HEK293 (cell line): ENCODE measurements around the gene SRD5A1.

Experiments
- CTCF ChIA-PET: fragments of 350-600 bp; formaldehyde crosslinking; extraction: SDS; loops from one replicate; lab custom pipeline; 2021; ENCODE audit warnings: antibody characterized with exemption; lab: Yijun Ruan, JAX
- POLR2A ChIA-PET: fragments of 300-600 bp; formaldehyde crosslinking; extraction: SDS; loops from one replicate; lab custom pipeline; 2020; ENCODE audit warnings: antibody characterized with exemption, inconsistent platforms; lab: Yijun Ruan, JAX
- H3K27ac ChIP-seq: fragments of 200-500 bp; sonication (Bioruptor generic); 2 replicates; pipeline ENCODE4 v1.5.1; 2014; ENCODE audit warnings: low read depth, low read length, control low read depth, inconsistent platforms; ENCODE audit errors: extremely low read depth
- H3K36me3 ChIP-seq, 2 experiments: fragments of 200-500 bp in 1 of 2; sonication (Bioruptor generic) in 1 of 2; 1 replicate in 1 of 2; 2 replicates in 1 of 2; pipeline ENCODE4 v1.5.1; 2014 to 2017; ENCODE audit warnings: inconsistent platforms in 2 of 2, low read length in 2 of 2; ENCODE audit not compliant: control insufficient read depth in 2 of 2, insufficient read depth in 1 of 2
- H3K4me1 ChIP-seq: fragments of 200-500 bp; sonication (Bioruptor generic); 2 replicates; pipeline ENCODE4 v1.5.1; 2014; ENCODE audit warnings: mild to moderate bottlenecking, low read length, inconsistent platforms; ENCODE audit not compliant: control insufficient read depth, insufficient read depth
- H3K4me3 ChIP-seq: 2 replicates; pipeline ENCODE4 v1.5.1; 2011; ENCODE audit warnings: low read depth, mild to moderate bottlenecking, control low read depth, low read length, moderate library complexity
- H3K9me3 ChIP-seq: fragments of 200-500 bp; sonication (Bioruptor generic); 2 replicates; pipeline ENCODE4 v1.5.1; 2014; ENCODE audit warnings: low read depth, low read length, inconsistent platforms; ENCODE audit not compliant: control insufficient read depth, insufficient read depth
- EGR2 ChIP-seq: fragments of 450-650 bp; formaldehyde crosslinking; IDR thresholded peaks from 2 replicates; pipeline ENCODE4 v1.5.1; 2016; ENCODE audit warnings: low read depth, missing biosample characterization, missing genetic modification characterization
- IKZF3 ChIP-seq: fragments of 450-650 bp; IDR thresholded peaks from 2 replicates; pipeline ENCODE4 v1.5.0; 2018; ENCODE audit warnings: missing biosample characterization, mild to moderate bottlenecking, missing genetic modification characterization, moderate library complexity
- KLF8 ChIP-seq: fragments of 450-650 bp; formaldehyde crosslinking; IDR thresholded peaks from 2 replicates; pipeline ENCODE4 v1.5.1; 2016; ENCODE audit warnings: missing biosample characterization, missing genetic modification characterization
- REPIN1 ChIP-seq: fragments of 450-650 bp; formaldehyde crosslinking; IDR thresholded peaks from 2 replicates; pipeline ENCODE4 v1.5.1; 2017; ENCODE audit warnings: missing biosample characterization, missing genetic modification characterization, low read depth
- SCRT1 ChIP-seq: fragments of 450-650 bp; formaldehyde crosslinking; IDR thresholded peaks from 2 replicates; pipeline ENCODE4 v1.5.1; 2016; ENCODE audit warnings: missing biosample characterization, missing genetic modification characterization, borderline replicate concordance
- SETDB1 ChIP-seq: IDR thresholded peaks from one replicate; pipeline ENCODE4 v1.6.1; 2017; ENCODE audit warnings: mild to moderate bottlenecking, low read length, moderate library complexity, mixed read lengths; ENCODE audit not compliant: insufficient read length
- ZEB2 ChIP-seq: fragments of 450-650 bp; formaldehyde crosslinking; IDR thresholded peaks from 2 replicates; pipeline ENCODE4 v1.5.1; 2016; ENCODE audit warnings: missing biosample characterization, missing genetic modification characterization
- ZFP69B ChIP-seq: fragments of 450-650 bp; formaldehyde crosslinking; IDR thresholded peaks from 2 replicates; pipeline ENCODE4 v1.5.1; 2016; ENCODE audit warnings: missing biosample characterization, missing genetic modification characterization
- ZNF132 ChIP-seq: fragments of 450-650 bp; formaldehyde crosslinking; IDR thresholded peaks from 2 replicates; pipeline ENCODE4 v1.5.1; 2017; ENCODE audit warnings: missing biosample characterization, missing genetic modification characterization, borderline replicate concordance
- ZNF157 ChIP-seq: fragments of 450-650 bp; formaldehyde crosslinking; IDR thresholded peaks from 2 replicates; pipeline ENCODE4 v1.5.1; 2016; ENCODE audit warnings: missing biosample characterization, missing genetic modification characterization
- ZNF211 ChIP-seq: fragments of 450-650 bp; formaldehyde crosslinking; IDR thresholded peaks from 2 replicates; pipeline ENCODE4 v1.5.1; 2016; ENCODE audit warnings: low read depth, missing biosample characterization, missing genetic modification characterization
- ZNF223 ChIP-seq: fragments of 450-650 bp; formaldehyde crosslinking; IDR thresholded peaks from 2 replicates; pipeline ENCODE4 v1.5.1; 2016; ENCODE audit warnings: missing biosample characterization, missing genetic modification characterization
- ZNF26 ChIP-seq: fragments of 450-650 bp; formaldehyde crosslinking; IDR thresholded peaks from 2 replicates; pipeline ENCODE4 v1.5.1; 2016; ENCODE audit warnings: missing biosample characterization, missing genetic modification characterization
- ZNF324 ChIP-seq: fragments of 450-650 bp; formaldehyde crosslinking; IDR thresholded peaks from 2 replicates; pipeline ENCODE4 v1.5.1; 2016; ENCODE audit warnings: missing biosample characterization, missing genetic modification characterization
- ZNF354C ChIP-seq: fragments of 450-650 bp; formaldehyde crosslinking; IDR thresholded peaks from 2 replicates; pipeline ENCODE4 v1.5.1; 2016; ENCODE audit warnings: missing biosample characterization, missing genetic modification characterization, low read depth, borderline replicate concordance
- ZNF404 ChIP-seq: fragments of 450-650 bp; formaldehyde crosslinking; IDR thresholded peaks from 2 replicates; pipeline ENCODE4 v1.5.1; 2017; ENCODE audit warnings: missing biosample characterization, missing genetic modification characterization
- ZNF416 ChIP-seq: fragments of 450-650 bp; formaldehyde crosslinking; IDR thresholded peaks from 2 replicates; pipeline ENCODE4 v1.5.1; 2016; ENCODE audit warnings: missing biosample characterization, missing genetic modification characterization
- ZNF423 ChIP-seq: fragments of 450-650 bp; formaldehyde crosslinking; IDR thresholded peaks from 2 replicates; pipeline ENCODE4 v1.5.1; 2016; ENCODE audit warnings: missing biosample characterization, missing genetic modification characterization
- ZNF501 ChIP-seq: fragments of 450-650 bp; formaldehyde crosslinking; IDR thresholded peaks from 2 replicates; pipeline ENCODE4 v1.5.1; 2016; ENCODE audit warnings: missing biosample characterization, missing genetic modification characterization
- ZNF514 ChIP-seq: fragments of 450-650 bp; formaldehyde crosslinking; IDR thresholded peaks from 2 replicates; pipeline ENCODE4 v1.5.1; 2016; ENCODE audit warnings: missing biosample characterization, missing genetic modification characterization
- ZNF639 ChIP-seq: fragments of 450-650 bp; formaldehyde crosslinking; IDR thresholded peaks from 2 replicates; pipeline ENCODE4 v1.5.1; 2016; ENCODE audit warnings: missing biosample characterization, missing genetic modification characterization
- ZNF785 ChIP-seq: fragments of 450-650 bp; formaldehyde crosslinking; IDR thresholded peaks from 2 replicates; pipeline ENCODE4 v1.5.1; 2016; ENCODE audit warnings: missing biosample characterization, missing genetic modification characterization
- ZSCAN5A ChIP-seq: fragments of 450-650 bp; formaldehyde crosslinking; IDR thresholded peaks from 2 replicates; pipeline ENCODE4 v1.5.1; 2016; ENCODE audit warnings: missing biosample characterization, missing genetic modification characterization
- ZXDB ChIP-seq: fragments of 450-650 bp; formaldehyde crosslinking; IDR thresholded peaks from 2 replicates; pipeline ENCODE4 v1.5.1; 2016; ENCODE audit warnings: missing biosample characterization, missing genetic modification characterization
- TF ChIP-seq, protein P1 (sequence below): fragments of 450-650 bp; formaldehyde crosslinking; IDR thresholded peaks from 2 replicates; pipeline ENCODE4 v1.5.1; 2017; ENCODE audit warnings: missing biosample characterization, missing genetic modification characterization
- TF ChIP-seq, protein P2 (sequence below): fragments of 450-650 bp; formaldehyde crosslinking; IDR thresholded peaks from 2 replicates; pipeline ENCODE4 v1.5.1; 2016; ENCODE audit warnings: missing biosample characterization, missing genetic modification characterization

SRD5A1 gene

GRCh38 chr5:6606884-6607558 is 26.2 kb upstream of the SRD5A1 start:
- Histone ChIP-seq H3K36me3 (peaks cover 74 to 98% of the 10 kb centered on the region in 2 experiments), H3K4me1 (no peaks in the 10 kb centered on the region), H3K4me3 (no peak overlapping the region), H3K27ac (no peak overlapping the region), H3K9me3 (no peaks in the 10 kb centered on the region)
- POLR2A ChIA-PET, result no interaction called here
- CTCF ChIA-PET, result interaction anchor here (0.6 to 0.7 kb wide), 2 partner anchors 12 to 131 kb away, joined by 3 read pairs; no protein-coding TSS in a partner anchor
- TF ChIP-seq EGR2 (tag by site-specific recombination), result no peak

GRCh38 chr5:6607559-6607936 is 25.7 kb upstream of the SRD5A1 start:
- POLR2A ChIA-PET, result no interaction called here

GRCh38 chr5:6608016-6608415 is 25.2 kb upstream of the SRD5A1 start:
- H3K36me3 ChIP-seq, result peaks cover 70 to 98% of the 10 kb centered on the region in 2 experiments
- no peaks in the 10 kb centered on the region for H3K9me3 ChIP-seq
- ChIA-PET POLR2A (no interaction called here), CTCF (interaction anchor here (0.7 kb wide), 1 partner anchor 132 kb away, joined by 3 read pairs; no protein-coding TSS in a partner anchor)
- no peak overlapping the region for H3K27ac ChIP-seq
- no peaks in the 10 kb centered on the region for H3K4me1 ChIP-seq
- no peak overlapping the region for H3K4me3 ChIP-seq
- no peak for TF ChIP-seq ZNF416 (tag by site-specific recombination)
- TF ChIP-seq, protein P1, sequence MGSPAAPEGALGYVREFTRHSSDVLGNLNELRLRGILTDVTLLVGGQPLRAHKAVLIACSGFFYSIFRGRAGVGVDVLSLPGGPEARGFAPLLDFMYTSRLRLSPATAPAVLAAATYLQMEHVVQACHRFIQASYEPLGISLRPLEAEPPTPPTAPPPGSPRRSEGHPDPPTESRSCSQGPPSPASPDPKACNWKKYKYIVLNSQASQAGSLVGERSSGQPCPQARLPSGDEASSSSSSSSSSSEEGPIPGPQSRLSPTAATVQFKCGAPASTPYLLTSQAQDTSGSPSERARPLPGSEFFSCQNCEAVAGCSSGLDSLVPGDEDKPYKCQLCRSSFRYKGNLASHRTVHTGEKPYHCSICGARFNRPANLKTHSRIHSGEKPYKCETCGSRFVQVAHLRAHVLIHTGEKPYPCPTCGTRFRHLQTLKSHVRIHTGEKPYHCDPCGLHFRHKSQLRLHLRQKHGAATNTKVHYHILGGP (tag by site-specific recombination), result no peak
- TF ChIP-seq ZNF639 (tag by site-specific recombination), result no peak
- TF ChIP-seq ZXDB (tag by site-specific recombination), result no peak
- TF ChIP-seq, protein P2, sequence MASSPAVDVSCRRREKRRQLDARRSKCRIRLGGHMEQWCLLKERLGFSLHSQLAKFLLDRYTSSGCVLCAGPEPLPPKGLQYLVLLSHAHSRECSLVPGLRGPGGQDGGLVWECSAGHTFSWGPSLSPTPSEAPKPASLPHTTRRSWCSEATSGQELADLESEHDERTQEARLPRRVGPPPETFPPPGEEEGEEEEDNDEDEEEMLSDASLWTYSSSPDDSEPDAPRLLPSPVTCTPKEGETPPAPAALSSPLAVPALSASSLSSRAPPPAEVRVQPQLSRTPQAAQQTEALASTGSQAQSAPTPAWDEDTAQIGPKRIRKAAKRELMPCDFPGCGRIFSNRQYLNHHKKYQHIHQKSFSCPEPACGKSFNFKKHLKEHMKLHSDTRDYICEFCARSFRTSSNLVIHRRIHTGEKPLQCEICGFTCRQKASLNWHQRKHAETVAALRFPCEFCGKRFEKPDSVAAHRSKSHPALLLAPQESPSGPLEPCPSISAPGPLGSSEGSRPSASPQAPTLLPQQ (tag by site-specific recombination), result no peak
- no peak for TF ChIP-seq ZNF211 (tag by site-specific recombination)
- no peak for TF ChIP-seq ZSCAN5A (tag by site-specific recombination)
- no peak for TF ChIP-seq ZNF157 (tag by site-specific recombination)
- no peak for TF ChIP-seq SETDB1
- no peak for TF ChIP-seq KLF8 (tag by site-specific recombination)
- TF ChIP-seq ZNF501 (tag by site-specific recombination), result no peak
- no peak for TF ChIP-seq SCRT1 (tag by site-specific recombination)
- TF ChIP-seq ZNF423 (tag by site-specific recombination), result no peak
- no peak for TF ChIP-seq ZNF785
- no peak for TF ChIP-seq ZNF514
- no peak for TF ChIP-seq REPIN1 (tag by site-specific recombination)

More at GRCh38 chr5:6607559-6607936, 25.7 kb upstream of the SRD5A1 start:
- CTCF ChIA-PET, result interaction anchor here (0.6 to 0.7 kb wide), 2 partner anchors 13 to 131 kb away, joined by 3 read pairs; no protein-coding TSS in a partner anchor
- H3K9me3 ChIP-seq, result no peaks in the 10 kb centered on the region
- no peak overlapping the region for H3K4me3 ChIP-seq
- H3K27ac ChIP-seq, result no peak overlapping the region
- H3K4me1 ChIP-seq, result no peaks in the 10 kb centered on the region
- peaks cover 71 to 98% of the 10 kb centered on the region in 2 experiments for H3K36me3 ChIP-seq
- TF ChIP-seq ZNF132 (tag by site-specific recombination) (no peak), ZNF354C (tag by site-specific recombination) (no peak), ZNF404 (no peak), EGR2 (tag by site-specific recombination) (no peak), ZNF26 (tag by site-specific recombination) (no peak), ZNF501 (tag by site-specific recombination) (no peak), IKZF3 (tag by site-specific recombination) (no peak), ZNF223 (tag by site-specific recombination) (no peak), ZFP69B (tag by site-specific recombination) (no peak), ZNF324 (tag by site-specific recombination) (no peak), ZEB2 (tag by site-specific recombination) (no peak)
